Body of pancreas (tissue), 4 donors: ENCODE data around the gene GRIK4. TPM values are rescaled to one million over a fixed set of nuclear protein-coding genes. Genes with fewer than 3 reads are reported as not detected.

Experiments used
- ATAC-seq: fragments of 150-250 bp; one replicate; pipeline ENCODE4 v1.9.1; 2016
- DNase-seq, 4 donors: peaks; one replicate each; pipeline ENCODE4 v3.0.0-alpha.2; 2019
- H3K27ac ChIP-seq, 4 donors: fragments of 200-600 bp; sonication (generic); 1 replicate in 3 of 4; 2 replicates in 1 of 4; pipeline versions ENCODE4 v1.5.1 to v1.6.1; 2016 to 2019; ENCODE audit warnings: mild to moderate bottlenecking in 1 of 4, mixed read lengths in 1 of 4, moderate library complexity in 1 of 4
- H3K27me3 ChIP-seq, 2 donors: fragments of 200-600 bp; sonication (generic); one replicate each; pipeline ENCODE4 v1.6.0; 2016; ENCODE audit warnings: mild to moderate bottlenecking in 1 of 2
- H3K36me3 ChIP-seq, 2 donors: fragments of 200-600 bp; sonication (generic); replicated peaks in 1 of 2; 2 replicates each; pipeline ENCODE4 v1.5.1; 2016; ENCODE audit warnings: low read depth in 2 of 2; ENCODE audit not compliant: insufficient read depth in 1 of 2
- H3K4me1 ChIP-seq: fragments of 200-600 bp; sonication (generic); one replicate; pipeline ENCODE4 v1.6.0; 2016
- H3K4me3 ChIP-seq, 2 donors: fragments of 200-600 bp; sonication (generic); 1 replicate in 1 of 2; 2 replicates in 1 of 2; pipeline ENCODE4 v1.5.1; 2016 to 2019
- H3K9me3 ChIP-seq, 3 donors: fragments of 200-600 bp; sonication (generic); 1 replicate in 2 of 3; 2 replicates in 1 of 3; pipeline ENCODE4 v1.5.1; 2016
- CTCF ChIP-seq, 7 experiments: fragments of 450-650 bp in 4 of 7; fragments of 200-600 bp in 3 of 7; sonication (generic) in 3 of 7; IDR thresholded peaks; one replicate each; pipeline ENCODE4 v1.5.1; 2016 to 2019; ENCODE audit warnings: antibody characterized with exemption in 7 of 7
- POLR2A ChIP-seq, 3 donors: fragments of 450-650 bp; IDR thresholded peaks; one replicate each; pipeline ENCODE4 v1.6.1; 2016; ENCODE audit warnings: antibody characterized with exemption in 3 of 3, mild to moderate bottlenecking in 2 of 3
- WGBS, 2 donors: methylation state at CpG; one replicate each; pipeline ENCODE4 v1.1.5; 2017; 5-methylcytosine and 5-hydroxymethylcytosine counted together
- intact Hi-C: fragments of 100-400 bp; cut with DNase I; formaldehyde crosslinking; loops from one replicate; pipeline ENCODE4 v1.15.1; 2023
- total RNA-seq, 2 donors: library from RNA; depleted of rRNA; stranded (reverse); fragments of >200 nt; gene quantifications; one replicate each; pipeline ENCODE4 v1.1.0, GENCODE V29; 2016

Gene GRIK4
- total RNA-seq, 2 donors from 2014 or later = not detected

- no peak for DNase-seq
- no peak overlapping the region for H3K4me3 ChIP-seq
- no peaks in the 10 kb centered on the region for H3K36me3 ChIP-seq
- intact Hi-C loops = no loop called here
- 51 to 54% methylated on average over 7 of the region's 7 CpGs for WGBS, 2 donors
- H3K27me3 ChIP-seq = no peaks in the 10 kb centered on the region
- no peak for TF ChIP-seq CTCF (IDR thresholded peaks at IDR 0.05)
- TF ChIP-seq POLR2A (IDR thresholded peaks at IDR 0.05) = no peak
- H3K27ac ChIP-seq = no peak overlapping the region
- no peak for ATAC-seq
- no peaks in the 10 kb centered on the region for H3K4me1 ChIP-seq
- no peaks in the 10 kb centered on the region for H3K9me3 ChIP-seq
Measured at GRCh38 chr11:120919045-120919444, 407.5 kb downstream of the GRIK4 start.

GRCh38 chr11:120919566-120919965 is 408.0 kb downstream of the GRIK4 start:
- no peak overlapping the region for H3K4me3 ChIP-seq
- DNase-seq (no peak), ATAC-seq (no peak)
- TF ChIP-seq POLR2A (IDR thresholded peaks at IDR 0.05) (no peak), CTCF (IDR thresholded peaks at IDR 0.05) (no peak)
- intact Hi-C loops = no loop called here
- no peak overlapping the region for H3K27ac ChIP-seq
- H3K27me3 ChIP-seq = no peaks in the 10 kb centered on the region
- no peaks in the 10 kb centered on the region for H3K9me3 ChIP-seq
- 53 to 61% methylated on average over 5 of the region's 5 CpGs for WGBS, 2 donors
- H3K36me3 ChIP-seq = no peaks in the 10 kb centered on the region
- no peaks in the 10 kb centered on the region for H3K4me1 ChIP-seq

GRCh38 chr11:120923866-120924508 is 412.4 kb downstream of the GRIK4 start:
- WGBS, 2 donors = 78 to 83% methylated on average over 7 to 9 of the region's 9 CpGs
- no peaks in the 10 kb centered on the region for H3K4me1 ChIP-seq
- no peaks in the 10 kb centered on the region for H3K9me3 ChIP-seq
- TF ChIP-seq CTCF (IDR thresholded peaks at IDR 0.05) = no peak
- no peak for TF ChIP-seq POLR2A (IDR thresholded peaks at IDR 0.05)
- DNase-seq (no peak), ATAC-seq (no peak)
- no peaks in the 10 kb centered on the region for H3K27me3 ChIP-seq
- intact Hi-C loops = no loop called here
- H3K4me3 ChIP-seq = no peak overlapping the region
- H3K27ac ChIP-seq = no peak overlapping the region
- H3K36me3 ChIP-seq = no peaks in the 10 kb centered on the region

GRCh38 chr11:120925944-120926343 is 414.4 kb downstream of the GRIK4 start:
- no peaks in the 10 kb centered on the region for H3K27me3 ChIP-seq
- no peaks in the 10 kb centered on the region for H3K9me3 ChIP-seq
- WGBS, 2 donors = 81 to 100% methylated on average over 2 of the region's 2 CpGs
- no peaks in the 10 kb centered on the region for H3K4me1 ChIP-seq
- no peak overlapping the region for H3K4me3 ChIP-seq
- DNase-seq (no peak), ATAC-seq (no peak)
- TF ChIP-seq CTCF (IDR thresholded peaks at IDR 0.05) (no peak), POLR2A (IDR thresholded peaks at IDR 0.05) (no peak)
- H3K27ac ChIP-seq = no peak overlapping the region
- intact Hi-C loops = no loop called here
- H3K36me3 ChIP-seq = no peaks in the 10 kb centered on the region

- DNase-seq (no peak), ATAC-seq (no peak)
- Histone ChIP-seq H3K9me3 (no peaks in the 10 kb centered on the region), H3K4me3 (no peak overlapping the region), H3K36me3 (no peaks in the 10 kb centered on the region), H3K27ac (no peak overlapping the region), H3K4me1 (no peaks in the 10 kb centered on the region), H3K27me3 (no peaks in the 10 kb centered on the region)
- intact Hi-C loops = no loop called here
- TF ChIP-seq POLR2A (IDR thresholded peaks at IDR 0.05) (no peak), CTCF (IDR thresholded peaks at IDR 0.05) (no peak)
- WGBS, 2 donors = 71 to 76% methylated on average over 14 of the region's 14 CpGs
Measured at GRCh38 chr11:120928627-120929026, 417.1 kb downstream of the GRIK4 start.
